Heart left ventricle (tissue), 13 donors: ENCODE results near the gene PLCG2.

Source experiments
- CTCF ChIP-seq, 12 donors: fragments of 200-600 bp; sonication (generic) in 4 of 12; IDR thresholded peaks; one replicate each; pipeline versions ENCODE4 v1.5.0 to v1.8.0; 2018 to 2022; ENCODE audit warnings: antibody characterized with exemption in 12 of 12, mild to moderate bottlenecking in 5 of 12
- POLR2A ChIP-seq, 2 donors: fragments of 450-650 bp; IDR thresholded peaks; one replicate each; pipeline ENCODE4 v1.6.1; 2017; ENCODE audit warnings: antibody characterized with exemption in 2 of 2, mild to moderate bottlenecking in 2 of 2, moderate library complexity in 2 of 2
- donor health status: ischemic (EF 13 %, LVEDD 7.1; RV severe dilation, severe dysfunction).
- donor health status: DM: no; HTN: yes; CAD: no.
- donor health status: DM: no; HTN: no; CAD: no.
- donor health status: ischemic (EF 25% LVEDD 6.9; RV normal size, moderate dysfunction).
- donor health status: ischemic (EF 25% LVEDD 5.7; RV mildly dilated, moderate dysfunction).
- donor health status: ischemic (EF 35%, LVEDD 5.7; RV mildly dilated, moderate dysfunction).
- donor health status: nonischemic (EF 11% LVEDD 7.7; RV severe dilation, severe dysfunction).
- donor health status: DM: yes; HTN: yes; CAD: no.
- donor health status: PGD.
- donor health status: ischemic (EF 29% LVEDD 5.4; RV normal size, mild dysfunction).
- donor health status: nonischemic (EF 23%, LVEDD 6.1; RV moderate dilation, normal function).

- TF ChIP-seq POLR2A (IDR thresholded peaks at IDR 0.05) (no peak), CTCF (IDR thresholded peaks at IDR 0.05) (no peak)
Observed at GRCh38 chr16:81987121-81987520, 208.0 kb downstream of the PLCG2 start.
